Muscle of arm (tissue), 12 donors: ENCODE results near the gene CA11. TPM values are rescaled to one million over a fixed set of nuclear protein-coding genes. Genes with fewer than 3 reads are reported as not detected.

Experiments used
- DNase-seq: peaks from one replicate; pipeline ENCODE4 v3.0.0-alpha.2; 2013
- polyA plus RNA-seq, 12 donors: library from polyadenylated mRNA; unstranded; fragments of 120-200 nt; gene quantifications; one replicate each; pipeline ENCODE4 v1.2.1, GENCODE V29; 2013; ENCODE audit not compliant: insufficient read length in 12 of 12

The CA11 gene
- polyA plus RNA-seq, 12 donors: 5.8 to 20.9 (median 10.5) TPM; not detected in 1

DNA sequence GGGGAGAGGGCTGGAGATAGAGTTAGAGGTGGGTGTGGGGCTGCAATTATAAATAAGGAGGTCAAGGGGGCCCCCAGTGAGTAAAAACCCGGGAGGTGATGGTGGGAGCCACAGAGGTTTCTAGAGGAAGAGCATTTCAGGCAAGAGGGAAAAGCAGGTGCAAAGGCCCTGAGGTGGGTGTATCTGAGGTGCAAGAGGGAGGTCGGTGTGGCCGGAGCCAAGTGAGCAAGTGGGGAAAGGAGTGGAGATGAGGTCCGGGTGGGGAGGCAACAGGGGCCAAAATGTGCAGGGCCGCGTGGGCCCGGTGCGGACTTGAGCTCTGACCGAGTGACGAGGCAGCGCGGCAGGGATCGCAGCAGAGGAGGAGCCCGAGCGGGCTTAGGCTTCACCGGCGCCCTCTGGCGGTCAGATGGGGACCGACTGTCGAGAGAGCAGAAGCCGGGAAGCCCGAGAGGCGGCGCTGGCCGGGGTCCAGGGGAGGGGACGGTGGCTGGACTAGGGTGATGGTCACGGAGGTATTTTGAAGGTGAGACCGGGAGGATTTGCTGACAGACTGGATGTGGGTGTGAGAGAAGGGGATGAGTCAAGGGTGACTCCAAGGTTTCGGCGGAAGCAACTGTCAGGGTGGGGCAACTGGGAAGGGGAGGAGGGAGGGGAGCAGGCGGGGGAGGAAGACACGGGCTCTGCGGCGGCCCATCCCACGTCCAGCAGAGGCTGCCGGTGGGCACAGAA lies 57.2 kb downstream of the CA11 start:
- DNase-seq: peak; percentile 87

Other genes with a start within 250 kb of the CA11 start
- gene GRWD1, start 200.2 kb downstream of the CA11 start, polyA plus RNA-seq: 10 to 100 TPM in 11 of 12 donors, not detected in 1; 16.6 to 25.2 (median 20.2) TPM
- 1 to 10 TPM in 3 of 12 donors, under 1 TPM in 7, not detected in 2; 0.54 to 1.3 (median 0.83) TPM for gene KCNJ14, start 190.6 kb downstream of the CA11 start, polyA plus RNA-seq
- 10 to 100 TPM in 11 of 12 donors, not detected in 1; 32.5 to 76.9 (median 41.0) TPM for gene CYTH2, start 176.8 kb downstream of the CA11 start, polyA plus RNA-seq
- gene LMTK3, start 134.4 kb downstream of the CA11 start, polyA plus RNA-seq: 1 to 10 TPM in 1 of 12 donors, under 1 TPM in 7, not detected in 4; 0.07 to 1.9 (median 0.12) TPM
- 10 to 100 TPM in 1 of 12 donors, 1 to 10 TPM in 2, under 1 TPM in 5, not detected in 4; 0.13 to 13.1 (median 0.31) TPM for gene SULT2B1, start 94.0 kb downstream of the CA11 start, polyA plus RNA-seq
- gene SPACA4, start 39.4 kb downstream of the CA11 start, polyA plus RNA-seq: under 1 TPM in 1 of 12 donors, not detected in 11; 0.57 TPM
- gene FAM83E, start 31.1 kb downstream of the CA11 start, polyA plus RNA-seq: 10 to 100 TPM in 1 of 12 donors, 1 to 10 TPM in 2, under 1 TPM in 4, not detected in 5; 0.09 to 18.2 (median 0.46) TPM
- gene RPL18, start 27.0 kb downstream of the CA11 start, polyA plus RNA-seq: 1,000 to 10,000 TPM; 1,133 to 1,917 (median 1,470) TPM
- gene SPHK2, start 26.7 kb downstream of the CA11 start, polyA plus RNA-seq: 10 to 100 TPM in 2 of 12 donors, 1 to 10 TPM in 9, not detected in 1; 5.5 to 27.2 (median 7.2) TPM
- 10 to 100 TPM in 3 of 12 donors, 1 to 10 TPM in 8, not detected in 1; 3.7 to 11.3 (median 5.3) TPM for gene DBP, start 8.8 kb downstream of the CA11 start, polyA plus RNA-seq
- gene NTN5, start 26.8 kb upstream of the CA11 start, polyA plus RNA-seq: 1 to 10 TPM in 6 of 12 donors, under 1 TPM in 4, not detected in 2; 0.56 to 2.2 (median 1.2) TPM
- 1 to 10 TPM in 1 of 12 donors, under 1 TPM in 9, not detected in 2; 0.34 to 1.2 (median 0.73) TPM for gene FUT2, start 49.8 kb upstream of the CA11 start, polyA plus RNA-seq
- 100 to 1,000 TPM in 5 of 12 donors, 10 to 100 TPM in 6, not detected in 1; 56.7 to 184 (median 98.5) TPM for gene MAMSTR, start 73.5 kb upstream of the CA11 start, polyA plus RNA-seq
- gene RASIP1, start 94.4 kb upstream of the CA11 start, polyA plus RNA-seq: 10 to 100 TPM in 11 of 12 donors, not detected in 1; 15.1 to 39.6 (median 22.0) TPM
- gene IZUMO1, start 100.7 kb upstream of the CA11 start, polyA plus RNA-seq: 1 to 10 TPM in 5 of 12 donors, under 1 TPM in 5, not detected in 2; 0.43 to 2.2 (median 1.1) TPM
- 1 to 10 TPM in 9 of 12 donors, under 1 TPM in 1, not detected in 2; 0.95 to 1.7 (median 1.4) TPM for gene FUT1, start 106.5 kb upstream of the CA11 start, polyA plus RNA-seq
- gene FGF21, start 109.3 kb upstream of the CA11 start, polyA plus RNA-seq: not detected
- gene BCAT2, start 164.8 kb upstream of the CA11 start, polyA plus RNA-seq: 10 to 100 TPM in 11 of 12 donors, not detected in 1; 17.4 to 25.4 (median 20.7) TPM
- gene HSD17B14, start 190.3 kb upstream of the CA11 start, polyA plus RNA-seq: 1 to 10 TPM in 10 of 12 donors, not detected in 2; 2.5 to 4.8 (median 3.1) TPM
- 10 to 100 TPM in 11 of 12 donors, not detected in 1; 24.6 to 41.2 (median 30.4) TPM for gene PLEKHA4, start 222.4 kb upstream of the CA11 start, polyA plus RNA-seq
- gene PPP1R15A, start 226.2 kb upstream of the CA11 start, polyA plus RNA-seq: 100 to 1,000 TPM in 1 of 12 donors, 10 to 100 TPM in 10, not detected in 1; 36.2 to 100 (median 59.0) TPM